Measurements from ENCODE around the gene MYO18B.

Gene MYO18B

GRCh38 chr22:25777411-25777810 is 35.4 kb downstream of the MYO18B start:
- Histone ChIP-seq H3K4me1 (no peaks in the 10 kb centered on the region), H3K36me3 (no peaks in the 10 kb centered on the region), H3K27me3 (peaks cover 0 to 6% of the 10 kb centered on the region in 2 donors), H3K27ac (no peak overlapping the region), H3K9me3 (no peaks in the 10 kb centered on the region), H3K4me3 (no peak overlapping the region)
- no peak for DNase-seq
- intact Hi-C loops (cut with DNase I; ENCODE audit: low total_unique reads) = loop anchor here (10.0 kb wide), 2 partner anchors 73 to 223 kb away; no protein-coding TSS in a partner anchor
- TF ChIP-seq CTCF (IDR thresholded peaks at IDR 0.05) = no peak

- no peaks in the 10 kb centered on the region for H3K36me3 ChIP-seq
- no peak overlapping the region for H3K4me3 ChIP-seq
- no peak overlapping the region for H3K27ac ChIP-seq
- intact Hi-C loops (cut with DNase I; ENCODE audit: low total_unique reads) = loop anchor here (10.0 kb wide), 2 partner anchors 73 to 223 kb away; no protein-coding TSS in a partner anchor
- TF ChIP-seq CTCF (IDR thresholded peaks at IDR 0.05) = peak in 1 of 2 experiments; percentile 6
- DNase-seq = no peak
- no peaks in the 10 kb centered on the region for H3K9me3 ChIP-seq
- H3K4me1 ChIP-seq = no peaks in the 10 kb centered on the region
- peaks cover 0 to 6% of the 10 kb centered on the region in 2 donors for H3K27me3 ChIP-seq
Measured at GRCh38 chr22:25777870-25778269, 35.9 kb downstream of the MYO18B start.

GRCh38 chr22:25779426-25779825 is 37.4 kb downstream of the MYO18B start:
- TF ChIP-seq CTCF (IDR thresholded peaks at IDR 0.05) = no peak

GRCh38 chr22:25779890-25780289 is 37.9 kb downstream of the MYO18B start:
- no peaks in the 10 kb centered on the region for H3K9me3 ChIP-seq
- H3K4me3 ChIP-seq = no peak overlapping the region
- H3K27ac ChIP-seq = no peak overlapping the region
- no peak for TF ChIP-seq CTCF (IDR thresholded peaks at IDR 0.05)
- H3K4me1 ChIP-seq = no peaks in the 10 kb centered on the region
- no peaks in the 10 kb centered on the region for H3K36me3 ChIP-seq
- intact Hi-C loops (cut with DNase I; ENCODE audit: low total_unique reads) = loop anchor here (10.0 kb wide), 2 partner anchors 75 to 225 kb away; no protein-coding TSS in a partner anchor
- peaks cover 0 to 6% of the 10 kb centered on the region in 2 donors for H3K27me3 ChIP-seq
- no peak for DNase-seq

More at GRCh38 chr22:25779426-25779825, 37.4 kb downstream of the MYO18B start:
- intact Hi-C loops (cut with DNase I; ENCODE audit: low total_unique reads) = loop anchor here (10.0 kb wide), 2 partner anchors 75 to 225 kb away; no protein-coding TSS in a partner anchor
- Histone ChIP-seq H3K9me3 (no peaks in the 10 kb centered on the region), H3K4me3 (no peak overlapping the region), H3K36me3 (no peaks in the 10 kb centered on the region), H3K27ac (no peak overlapping the region), H3K4me1 (no peaks in the 10 kb centered on the region), H3K27me3 (peaks cover 0 to 6% of the 10 kb centered on the region in 2 donors)
- no peak for DNase-seq

- no peak for TF ChIP-seq CTCF (IDR thresholded peaks at IDR 0.05)
- Histone ChIP-seq H3K4me3 (no peak overlapping the region), H3K27me3 (peaks cover 0 to 6% of the 10 kb centered on the region in 2 donors), H3K4me1 (no peaks in the 10 kb centered on the region), H3K27ac (no peak overlapping the region), H3K36me3 (no peaks in the 10 kb centered on the region), H3K9me3 (no peaks in the 10 kb centered on the region)
- intact Hi-C loops (cut with DNase I; ENCODE audit: low total_unique reads) = no loop called here
- DNase-seq = no peak
Measured at GRCh38 chr22:25780673-25781072, 38.7 kb downstream of the MYO18B start.

- no peaks in the 10 kb centered on the region for H3K36me3 ChIP-seq
- H3K9me3 ChIP-seq = no peaks in the 10 kb centered on the region
- DNase-seq = no peak
- H3K4me3 ChIP-seq = no peak overlapping the region
- H3K4me1 ChIP-seq = no peaks in the 10 kb centered on the region
- H3K27me3 ChIP-seq = peaks cover 0 to 6% of the 10 kb centered on the region in 2 donors
- no peak for TF ChIP-seq CTCF (IDR thresholded peaks at IDR 0.05)
- no peak overlapping the region for H3K27ac ChIP-seq
- intact Hi-C loops (cut with DNase I; ENCODE audit: low total_unique reads) = no loop called here
Measured at GRCh38 chr22:25781801-25782200, 39.8 kb downstream of the MYO18B start.

Measured in tibial artery (tissue), 4 donors.